Stomach (tissue), 4 donors: ENCODE data around the gene CIAO3.

Experiments used
- POLR2A ChIP-seq, 4 donors: fragments of 450-650 bp; IDR thresholded peaks; one replicate each; pipeline ENCODE4 v1.6.1; 2016; ENCODE audit warnings: antibody characterized with exemption in 4 of 4, control low read depth in 2 of 4, mild to moderate bottlenecking in 1 of 4, moderate library complexity in 1 of 4
- POLR2AphosphoS5 ChIP-seq, 3 donors: sonication (generic); formaldehyde crosslinking; IDR thresholded peaks; one replicate each; pipeline ENCODE4 v1.6.1; 2016; ENCODE audit warnings: antibody characterized with exemption in 3 of 3

- TF ChIP-seq POLR2A (IDR thresholded peaks at IDR 0.05): no peak
- no peak for TF ChIP-seq POLR2AphosphoS5 (IDR thresholded peaks at IDR 0.05)
These were observed 17.8 kb downstream of the CIAO3 start for GRCh38 chr16:722835-723633.
